ENCODE results near the gene CFAP90. TPM values are rescaled to one million over a fixed set of nuclear protein-coding genes. Genes with fewer than 3 reads are reported as not detected.
A peak's percentile ranks its signal among the peaks of the same experiment; 100 is the strongest.

Gene CFAP90
- total RNA-seq: under 1 TPM in 1 of 4 donors, not detected in 3; 0.81 TPM
- polyA plus RNA-seq: under 1 TPM in 1 of 3 donors, not detected in 2; 0.04 TPM

- WGBS, 2 donors: 2 to 3% methylated on average over 76 of the region's 76 CpGs
- H3K27me3 ChIP-seq: peaks cover 7 to 45% (median 26%) of the 10 kb centered on the region in 3 donors
- H3K27ac ChIP-seq: no peak within 1 kb of the TSS
Measured at GRCh38 chr5:7850395-7851239, at the start of gene CFAP90. CFAP90 (minus strand) TSS chr5:7851133; CDS start chr5:7851021, 112 bp downstream.

GRCh38 chr5:7897014-7897600, 46.2 kb upstream of the CFAP90 start:
- H3K36me3 ChIP-seq: peaks cover 3 to 100% (median 60%) of the 10 kb centered on the region in 4 donors
- no peak overlapping the region for H3K4me3 ChIP-seq
- H3K9me3 ChIP-seq: no peaks in the 10 kb centered on the region
- intact Hi-C loops (cut with DNase I): no loop called here
- 74 to 84% methylated on average over 5 of the region's 5 CpGs for WGBS, 2 donors
- no peak overlapping the region for H3K27ac ChIP-seq
- TF ChIP-seq POLR2A (IDR thresholded peaks at IDR 0.05): no peak
- TF ChIP-seq POLR2AphosphoS5 (IDR thresholded peaks at IDR 0.05): no peak
- no peak for TF ChIP-seq CTCF (IDR thresholded peaks at IDR 0.05)
- no peak for TF ChIP-seq EP300 (IDR thresholded peaks at IDR 0.05)
- H3K4me1 ChIP-seq: no peaks in the 10 kb centered on the region
- H3K27me3 ChIP-seq: no peaks in the 10 kb centered on the region
- no peak for DNase-seq

More at GRCh38 chr5:7850395-7851239, at the start of gene CFAP90:
- Histone ChIP-seq H3K9me3 (no peaks in the 10 kb centered on the region), H3K4me3 (peak within 1 kb of the TSS; percentile 29 to 61 (median 53)), H3K4me1 (peaks cover 0 to 19% (median 17%) of the 10 kb centered on the region in 4 donors), H3K36me3 (no peaks in the 10 kb centered on the region)
- intact Hi-C loops (cut with DNase I): no loop called here
- no peak for TF ChIP-seq POLR2AphosphoS5 (IDR thresholded peaks at IDR 0.05)
- TF ChIP-seq EP300 (IDR thresholded peaks at IDR 0.05): no peak
- no peak for TF ChIP-seq CTCF (IDR thresholded peaks at IDR 0.05)
- TF ChIP-seq POLR2A (IDR thresholded peaks at IDR 0.05): no peak
- no peak for DNase-seq

GRCh38 chr5:7894860-7895259, 43.9 kb upstream of the CFAP90 start:
- TF ChIP-seq CTCF (IDR thresholded peaks at IDR 0.05) (no peak), POLR2AphosphoS5 (IDR thresholded peaks at IDR 0.05) (no peak), POLR2A (IDR thresholded peaks at IDR 0.05) (no peak), EP300 (IDR thresholded peaks at IDR 0.05) (no peak)
- H3K36me3 ChIP-seq: peaks cover 3 to 95% (median 56%) of the 10 kb centered on the region in 4 donors

GRCh38 chr5:7894439-7894838, 43.5 kb upstream of the CFAP90 start:
- TF ChIP-seq POLR2A (IDR thresholded peaks at IDR 0.05) (no peak), CTCF (IDR thresholded peaks at IDR 0.05) (no peak), EP300 (IDR thresholded peaks at IDR 0.05) (no peak), POLR2AphosphoS5 (IDR thresholded peaks at IDR 0.05) (no peak)
- Histone ChIP-seq H3K27me3 (no peaks in the 10 kb centered on the region), H3K4me1 (no peaks in the 10 kb centered on the region), H3K4me3 (no peak overlapping the region), H3K9me3 (no peaks in the 10 kb centered on the region), H3K27ac (no peak overlapping the region), H3K36me3 (peaks cover 3 to 95% (median 55%) of the 10 kb centered on the region in 4 donors)
- intact Hi-C loops (cut with DNase I): no loop called here
- no peak for DNase-seq
- WGBS, 2 donors: 33 to 75% methylated on average over 5 of the region's 5 CpGs

More at GRCh38 chr5:7894860-7895259, 43.9 kb upstream of the CFAP90 start:
- Histone ChIP-seq H3K9me3 (no peaks in the 10 kb centered on the region), H3K4me3 (no peak overlapping the region), H3K27me3 (no peaks in the 10 kb centered on the region), H3K27ac (no peak overlapping the region), H3K4me1 (no peaks in the 10 kb centered on the region)
- 79 to 80% methylated on average over 2 of the region's 2 CpGs for whole genome bisulfite sequencing, 2 donors
- no peak for DNase-seq
- intact Hi-C loops (cut with DNase I): no loop called here

Measured in sigmoid colon (tissue), 7 donors.